ENCODE measurements around the gene EFNA5. TPM values are rescaled to one million over a fixed set of nuclear protein-coding genes. Genes with fewer than 3 reads are reported as not detected.

The EFNA5 gene
- total and polyA plus RNA-seq, 2 of the 13 experiments (the other 11 are each of a cell fraction or from before 2014, with no cell fraction given), result not detected

DNA sequence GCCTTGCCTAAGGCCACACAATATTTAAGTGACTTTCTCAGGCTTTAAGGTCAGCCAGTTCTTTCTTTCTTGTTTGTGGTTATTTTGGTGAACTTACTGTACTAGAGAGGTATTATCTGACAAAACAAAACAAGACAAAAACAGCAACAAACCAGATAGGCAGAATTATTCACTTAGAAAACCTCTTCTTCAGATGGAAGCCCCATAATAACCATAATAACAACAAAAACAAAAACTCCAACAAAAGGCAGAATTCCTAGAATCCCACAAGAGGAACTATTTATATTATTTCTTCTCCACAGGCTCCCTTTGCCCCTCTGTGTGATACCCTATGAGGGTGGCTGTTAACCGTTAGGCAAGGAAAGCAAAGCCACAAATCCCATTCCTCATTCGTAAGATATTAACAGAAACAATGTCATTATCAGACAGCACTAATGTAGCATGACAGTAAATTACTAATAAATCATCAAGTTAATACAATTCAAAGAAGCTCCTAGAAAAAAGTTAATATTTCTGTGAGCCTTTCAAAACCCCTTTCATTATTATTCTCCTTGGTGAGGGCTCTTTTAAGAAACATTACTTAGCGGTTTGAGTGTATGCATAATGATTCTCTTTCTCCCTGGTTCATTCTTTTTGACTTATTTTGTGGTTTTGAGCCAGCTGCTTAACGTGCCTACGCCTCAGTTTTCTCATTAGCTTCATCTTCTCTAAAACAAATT, 274.9 kb downstream of the EFNA5 start:
- Histone ChIP-seq H4K20me1 (ENCODE audit: insufficient read depth, low read length) (no peaks in the 10 kb centered on the region), H3K4me1 (ENCODE audit: insufficient read depth, low read length) (no peaks in the 10 kb centered on the region), H3K9ac (ENCODE audit: insufficient read depth, low read depth, low read length) (no peak overlapping the region), H3K4me2 (ENCODE audit: low read depth, low read length) (no peak overlapping the region), H3K9me3 (ENCODE audit: low read length) (no peaks in the 10 kb centered on the region), H3K27me3 (ENCODE audit: control insufficient read depth in 1 of 2, insufficient read depth in 2 of 2, low read length in 2 of 2) (no peaks in the 10 kb centered on the region), H3K27ac (ENCODE audit: extremely low read length, insufficient read depth, low read length) (no peak overlapping the region), H3K36me3 (replicated peaks in 1 of 2; ENCODE audit: control insufficient read depth in 1 of 2, insufficient read depth in 2 of 2, low read length in 2 of 2) (no peaks in the 10 kb centered on the region), H3K79me2 (ENCODE audit: insufficient read depth, low read length) (no peaks in the 10 kb centered on the region), H3K4me3 (replicated peaks in 1 of 3; ENCODE audit: insufficient read depth in 1 of 3, low read depth in 2 of 3, low read length in 3 of 3) (no peak overlapping the region), H2AFZ (ENCODE audit: low read length) (no peak overlapping the region)
- in situ Hi-C loops (cut with HindIII; ENCODE audit: extremely low pct_ligation_motif_present, low pct_unique_long_range_greater_than_20kb), result no loop called here
- DNase-seq (ENCODE audit: low spot score) (no peak), ATAC-seq (no peak), FAIRE-seq (no peak)
- CTCF ChIA-PET (ENCODE audit: low intra/inter-chr PET ratio, low total read pairs), result no interaction called here
- WGBS (ENCODE audit: low lambda C conversion rate), result 9% methylated on average over 5 of the region's 5 CpGs
- BruUV-seq (replicated peaks), result no TSS peak
- POLR2A ChIA-PET, result no interaction called here
- intact Hi-C loops (cut with micrococcal nuclease; ENCODE audit: unreplicated experiment), result no loop called here
- TF ChIP-seq, protein P1, sequence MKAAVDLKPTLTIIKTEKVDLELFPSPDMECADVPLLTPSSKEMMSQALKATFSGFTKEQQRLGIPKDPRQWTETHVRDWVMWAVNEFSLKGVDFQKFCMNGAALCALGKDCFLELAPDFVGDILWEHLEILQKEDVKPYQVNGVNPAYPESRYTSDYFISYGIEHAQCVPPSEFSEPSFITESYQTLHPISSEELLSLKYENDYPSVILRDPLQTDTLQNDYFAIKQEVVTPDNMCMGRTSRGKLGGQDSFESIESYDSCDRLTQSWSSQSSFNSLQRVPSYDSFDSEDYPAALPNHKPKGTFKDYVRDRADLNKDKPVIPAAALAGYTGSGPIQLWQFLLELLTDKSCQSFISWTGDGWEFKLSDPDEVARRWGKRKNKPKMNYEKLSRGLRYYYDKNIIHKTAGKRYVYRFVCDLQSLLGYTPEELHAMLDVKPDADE (CRISPR knock-in tag; IDR thresholded peaks at IDR 0.05), result no peak
- no peak for TF ChIP-seq PPARG (CRISPR knock-in tag; conservative IDR thresholded peaks at IDR 0.05)
- no peak for TF ChIP-seq MAFG (CRISPR knock-in tag; IDR thresholded peaks at IDR 0.05)
- TF ChIP-seq, protein P2, sequence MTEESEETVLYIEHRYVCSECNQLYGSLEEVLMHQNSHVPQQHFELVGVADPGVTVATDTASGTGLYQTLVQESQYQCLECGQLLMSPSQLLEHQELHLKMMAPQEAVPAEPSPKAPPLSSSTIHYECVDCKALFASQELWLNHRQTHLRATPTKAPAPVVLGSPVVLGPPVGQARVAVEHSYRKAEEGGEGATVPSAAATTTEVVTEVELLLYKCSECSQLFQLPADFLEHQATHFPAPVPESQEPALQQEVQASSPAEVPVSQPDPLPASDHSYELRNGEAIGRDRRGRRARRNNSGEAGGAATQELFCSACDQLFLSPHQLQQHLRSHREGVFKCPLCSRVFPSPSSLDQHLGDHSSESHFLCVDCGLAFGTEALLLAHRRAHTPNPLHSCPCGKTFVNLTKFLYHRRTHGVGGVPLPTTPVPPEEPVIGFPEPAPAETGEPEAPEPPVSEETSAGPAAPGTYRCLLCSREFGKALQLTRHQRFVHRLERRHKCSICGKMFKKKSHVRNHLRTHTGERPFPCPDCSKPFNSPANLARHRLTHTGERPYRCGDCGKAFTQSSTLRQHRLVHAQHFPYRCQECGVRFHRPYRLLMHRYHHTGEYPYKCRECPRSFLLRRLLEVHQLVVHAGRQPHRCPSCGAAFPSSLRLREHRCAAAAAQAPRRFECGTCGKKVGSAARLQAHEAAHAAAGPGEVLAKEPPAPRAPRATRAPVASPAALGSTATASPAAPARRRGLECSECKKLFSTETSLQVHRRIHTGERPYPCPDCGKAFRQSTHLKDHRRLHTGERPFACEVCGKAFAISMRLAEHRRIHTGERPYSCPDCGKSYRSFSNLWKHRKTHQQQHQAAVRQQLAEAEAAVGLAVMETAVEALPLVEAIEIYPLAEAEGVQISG (CRISPR knock-in tag; IDR thresholded peaks at IDR 0.05), result no peak
- TF ChIP-seq, protein P3, sequence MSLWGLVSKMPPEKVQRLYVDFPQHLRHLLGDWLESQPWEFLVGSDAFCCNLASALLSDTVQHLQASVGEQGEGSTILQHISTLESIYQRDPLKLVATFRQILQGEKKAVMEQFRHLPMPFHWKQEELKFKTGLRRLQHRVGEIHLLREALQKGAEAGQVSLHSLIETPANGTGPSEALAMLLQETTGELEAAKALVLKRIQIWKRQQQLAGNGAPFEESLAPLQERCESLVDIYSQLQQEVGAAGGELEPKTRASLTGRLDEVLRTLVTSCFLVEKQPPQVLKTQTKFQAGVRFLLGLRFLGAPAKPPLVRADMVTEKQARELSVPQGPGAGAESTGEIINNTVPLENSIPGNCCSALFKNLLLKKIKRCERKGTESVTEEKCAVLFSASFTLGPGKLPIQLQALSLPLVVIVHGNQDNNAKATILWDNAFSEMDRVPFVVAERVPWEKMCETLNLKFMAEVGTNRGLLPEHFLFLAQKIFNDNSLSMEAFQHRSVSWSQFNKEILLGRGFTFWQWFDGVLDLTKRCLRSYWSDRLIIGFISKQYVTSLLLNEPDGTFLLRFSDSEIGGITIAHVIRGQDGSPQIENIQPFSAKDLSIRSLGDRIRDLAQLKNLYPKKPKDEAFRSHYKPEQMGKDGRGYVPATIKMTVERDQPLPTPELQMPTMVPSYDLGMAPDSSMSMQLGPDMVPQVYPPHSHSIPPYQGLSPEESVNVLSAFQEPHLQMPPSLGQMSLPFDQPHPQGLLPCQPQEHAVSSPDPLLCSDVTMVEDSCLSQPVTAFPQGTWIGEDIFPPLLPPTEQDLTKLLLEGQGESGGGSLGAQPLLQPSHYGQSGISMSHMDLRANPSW (CRISPR knock-in tag; IDR thresholded peaks at IDR 0.05; ENCODE audit: borderline replicate concordance), result no peak
- TF ChIP-seq ZFY (CRISPR knock-in tag; IDR thresholded peaks at IDR 0.05), result no peak
- TF ChIP-seq, protein P4, sequence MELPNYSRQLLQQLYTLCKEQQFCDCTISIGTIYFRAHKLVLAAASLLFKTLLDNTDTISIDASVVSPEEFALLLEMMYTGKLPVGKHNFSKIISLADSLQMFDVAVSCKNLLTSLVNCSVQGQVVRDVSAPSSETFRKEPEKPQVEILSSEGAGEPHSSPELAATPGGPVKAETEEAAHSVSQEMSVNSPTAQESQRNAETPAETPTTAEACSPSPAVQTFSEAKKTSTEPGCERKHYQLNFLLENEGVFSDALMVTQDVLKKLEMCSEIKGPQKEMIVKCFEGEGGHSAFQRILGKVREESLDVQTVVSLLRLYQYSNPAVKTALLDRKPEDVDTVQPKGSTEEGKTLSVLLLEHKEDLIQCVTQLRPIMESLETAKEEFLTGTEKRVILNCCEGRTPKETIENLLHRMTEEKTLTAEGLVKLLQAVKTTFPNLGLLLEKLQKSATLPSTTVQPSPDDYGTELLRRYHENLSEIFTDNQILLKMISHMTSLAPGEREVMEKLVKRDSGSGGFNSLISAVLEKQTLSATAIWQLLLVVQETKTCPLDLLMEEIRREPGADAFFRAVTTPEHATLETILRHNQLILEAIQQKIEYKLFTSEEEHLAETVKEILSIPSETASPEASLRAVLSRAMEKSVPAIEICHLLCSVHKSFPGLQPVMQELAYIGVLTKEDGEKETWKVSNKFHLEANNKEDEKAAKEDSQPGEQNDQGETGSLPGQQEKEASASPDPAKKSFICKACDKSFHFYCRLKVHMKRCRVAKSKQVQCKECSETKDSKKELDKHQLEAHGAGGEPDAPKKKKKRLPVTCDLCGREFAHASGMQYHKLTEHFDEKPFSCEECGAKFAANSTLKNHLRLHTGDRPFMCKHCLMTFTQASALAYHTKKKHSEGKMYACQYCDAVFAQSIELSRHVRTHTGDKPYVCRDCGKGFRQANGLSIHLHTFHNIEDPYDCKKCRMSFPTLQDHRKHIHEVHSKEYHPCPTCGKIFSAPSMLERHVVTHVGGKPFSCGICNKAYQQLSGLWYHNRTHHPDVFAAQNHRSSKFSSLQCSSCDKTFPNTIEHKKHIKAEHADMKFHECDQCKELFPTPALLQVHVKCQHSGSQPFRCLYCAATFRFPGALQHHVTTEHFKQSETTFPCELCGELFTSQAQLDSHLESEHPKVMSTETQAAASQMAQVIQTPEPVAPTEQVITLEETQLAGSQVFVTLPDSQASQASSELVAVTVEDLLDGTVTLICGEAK (IDR thresholded peaks at IDR 0.05), result no peak
- TF ChIP-seq, protein P4 (CRISPR knock-in tag; IDR thresholded peaks at IDR 0.05), result no peak

Data from HepG2 (cell line).